GM12891 (cell line): ENCODE measurements around the gene CHURC1.

Source experiments
- POLR2A ChIP-seq: IDR thresholded peaks from 2 replicates; pipeline ENCODE4 v1.6.1; 2011; ENCODE audit warnings: low read depth, low read length, control low read depth
- POLR2AphosphoS5 ChIP-seq: IDR thresholded peaks from 2 replicates; pipeline ENCODE4 v1.6.1; 2011; ENCODE audit warnings: low read depth, low read length, control low read depth
- SPI1 ChIP-seq: IDR thresholded peaks from 2 replicates; pipeline ENCODE4 v1.6.1; 2011; ENCODE audit warnings: low read depth, low read length, control low read depth
- TAF1 ChIP-seq: IDR thresholded peaks from 2 replicates; pipeline ENCODE4 v1.6.1; 2011; ENCODE audit warnings: low read depth, low read length, control low read depth

GRCh38 chr14:64934338-64934929, 20.2 kb downstream of the CHURC1 start:
- TF ChIP-seq POLR2AphosphoS5 (no peak), SPI1 (no peak), POLR2A (no peak), TAF1 (no peak)
